Measurements from ENCODE around the gene BCL2L12.

Gene BCL2L12

DNA sequence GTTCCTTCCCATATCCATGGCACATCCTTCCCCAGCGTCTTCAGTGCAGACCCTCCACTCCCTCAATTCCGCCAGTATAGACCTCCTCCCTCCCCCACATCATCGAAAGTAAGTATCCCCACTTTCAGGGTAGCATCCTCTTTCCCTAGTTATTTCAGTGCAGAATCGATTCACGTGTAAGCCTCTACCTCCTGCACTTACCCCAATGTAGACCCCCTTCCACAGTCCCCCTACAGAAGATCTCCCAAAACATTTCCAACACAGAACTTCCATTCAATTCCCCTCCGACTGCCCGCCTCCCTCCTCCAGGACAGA is 740 bp upstream of the BCL2L12 start:
- peak overlapping the region; percentile 94 for H3K4me3 ChIP-seq (ENCODE audit: low read depth, low read length)
- TF ChIP-seq, protein P1, sequence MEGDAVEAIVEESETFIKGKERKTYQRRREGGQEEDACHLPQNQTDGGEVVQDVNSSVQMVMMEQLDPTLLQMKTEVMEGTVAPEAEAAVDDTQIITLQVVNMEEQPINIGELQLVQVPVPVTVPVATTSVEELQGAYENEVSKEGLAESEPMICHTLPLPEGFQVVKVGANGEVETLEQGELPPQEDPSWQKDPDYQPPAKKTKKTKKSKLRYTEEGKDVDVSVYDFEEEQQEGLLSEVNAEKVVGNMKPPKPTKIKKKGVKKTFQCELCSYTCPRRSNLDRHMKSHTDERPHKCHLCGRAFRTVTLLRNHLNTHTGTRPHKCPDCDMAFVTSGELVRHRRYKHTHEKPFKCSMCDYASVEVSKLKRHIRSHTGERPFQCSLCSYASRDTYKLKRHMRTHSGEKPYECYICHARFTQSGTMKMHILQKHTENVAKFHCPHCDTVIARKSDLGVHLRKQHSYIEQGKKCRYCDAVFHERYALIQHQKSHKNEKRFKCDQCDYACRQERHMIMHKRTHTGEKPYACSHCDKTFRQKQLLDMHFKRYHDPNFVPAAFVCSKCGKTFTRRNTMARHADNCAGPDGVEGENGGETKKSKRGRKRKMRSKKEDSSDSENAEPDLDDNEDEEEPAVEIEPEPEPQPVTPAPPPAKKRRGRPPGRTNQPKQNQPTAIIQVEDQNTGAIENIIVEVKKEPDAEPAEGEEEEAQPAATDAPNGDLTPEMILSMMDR (IDR thresholded peaks at IDR 0.05; ENCODE audit: control insufficient read depth, extremely low read depth, insufficient read depth): no peak
- no peak for DNase-seq (ENCODE audit: low read depth)

DNA sequence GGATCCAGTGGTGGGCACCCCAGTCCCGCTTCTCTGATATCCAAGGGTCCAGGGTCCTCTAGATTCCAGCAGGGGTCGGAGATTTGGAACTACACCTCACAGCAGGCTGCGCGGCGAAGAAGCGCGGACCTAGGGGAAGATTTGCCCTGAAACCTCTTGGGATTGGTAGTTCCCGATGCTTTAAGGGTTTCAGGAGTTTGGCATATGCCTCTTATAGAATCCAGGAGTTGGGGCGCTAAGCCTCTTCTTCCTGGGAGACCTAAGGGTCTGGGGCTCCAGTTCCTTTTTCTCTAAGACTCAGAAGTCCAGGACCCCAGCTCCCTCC is 349 bp downstream of the BCL2L12 start:
- H3K4me3 ChIP-seq (ENCODE audit: low read depth, low read length): peak overlapping the region; percentile 94
- no peak for DNase-seq (ENCODE audit: low read depth)
- TF ChIP-seq, protein P1 (IDR thresholded peaks at IDR 0.05; ENCODE audit: control insufficient read depth, extremely low read depth, insufficient read depth): no peak

DNA sequence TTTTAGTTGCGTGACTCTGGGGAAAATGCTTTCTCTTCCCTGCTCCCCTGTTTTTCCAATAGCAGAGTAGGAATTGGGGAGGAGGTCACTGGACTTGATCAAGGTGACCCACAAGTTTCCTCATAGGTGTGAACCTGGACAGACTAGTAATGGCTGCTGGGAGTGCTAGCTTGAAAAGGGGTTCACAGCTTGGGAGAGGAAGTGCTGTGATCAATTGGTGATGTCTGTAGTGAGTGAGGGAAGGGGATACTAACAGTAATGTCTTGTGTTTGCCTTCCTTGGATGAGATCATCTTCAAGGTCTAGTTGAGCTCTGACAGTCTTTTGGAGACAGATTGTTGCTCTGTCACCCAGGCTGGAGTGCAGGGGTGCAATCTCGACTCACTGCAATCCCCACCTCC is 1.7 kb downstream of the BCL2L12 start:
- H3K4me3 ChIP-seq (ENCODE audit: low read depth, low read length): no peak overlapping the region
- no peak for DNase-seq (ENCODE audit: low read depth)
- TF ChIP-seq, protein P1 (IDR thresholded peaks at IDR 0.05; ENCODE audit: control insufficient read depth, extremely low read depth, insufficient read depth): no peak

DNA sequence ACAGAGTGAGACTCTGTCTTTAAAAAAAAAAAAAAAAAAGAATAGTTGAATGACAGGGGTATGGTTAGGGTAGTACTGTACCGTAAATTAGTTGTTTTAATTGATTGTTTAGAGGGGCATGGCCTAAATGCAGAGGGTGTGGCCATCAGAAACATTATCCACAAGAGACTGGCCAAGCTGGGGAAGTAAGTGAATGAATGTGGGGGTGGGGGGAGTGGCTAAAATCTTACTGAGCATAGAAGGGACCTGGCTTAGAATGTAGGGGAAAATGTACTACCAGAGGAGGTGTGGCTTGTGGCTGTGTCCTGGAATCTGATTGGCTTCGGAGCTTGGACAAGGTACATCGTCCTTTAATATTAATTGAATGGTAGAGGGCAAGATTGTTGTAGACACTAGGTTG is 3.8 kb downstream of the BCL2L12 start:
- TF ChIP-seq, protein P1 (IDR thresholded peaks at IDR 0.05; ENCODE audit: control insufficient read depth, extremely low read depth, insufficient read depth): no peak
- no peak for DNase-seq (ENCODE audit: low read depth)
- H3K4me3 ChIP-seq (ENCODE audit: low read depth, low read length): no peak overlapping the region

DNA sequence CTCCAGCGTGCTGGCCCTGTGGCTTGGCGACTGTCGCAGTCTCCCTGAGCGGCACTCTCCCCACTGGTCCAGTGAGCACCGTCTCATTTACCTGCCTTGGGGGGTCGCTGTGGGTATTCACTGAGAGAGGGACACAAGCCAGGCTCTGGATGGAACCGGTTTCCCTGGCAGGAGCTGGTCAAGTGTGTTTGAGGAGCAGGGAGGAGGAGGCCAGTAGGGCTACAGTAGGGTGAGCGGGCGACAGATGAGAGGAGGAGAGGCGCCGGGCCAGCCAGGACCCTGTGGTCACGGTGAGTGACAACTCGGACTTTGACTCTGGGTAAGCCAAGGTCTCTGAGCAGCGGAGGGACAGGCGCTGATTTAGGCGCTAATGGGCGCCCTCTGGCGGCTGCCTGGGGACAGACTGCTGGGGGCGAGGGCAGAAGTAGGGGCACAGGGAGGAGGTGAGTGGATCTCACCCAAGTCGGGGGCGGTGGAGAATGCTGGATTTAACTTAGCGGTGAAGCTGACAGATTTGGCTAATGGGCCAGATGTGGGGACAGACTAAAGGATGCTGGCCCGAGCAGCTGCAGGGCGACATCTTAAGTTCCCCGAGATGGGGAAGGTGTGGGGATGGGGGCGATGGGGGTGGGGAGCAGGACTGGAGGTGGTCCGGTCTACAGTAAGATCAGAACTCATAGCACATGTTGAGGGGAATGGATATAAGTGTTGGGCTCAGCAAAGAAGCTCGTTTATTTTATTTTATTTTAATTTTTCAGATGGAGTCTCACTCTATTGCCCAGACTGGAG is 6.6 kb downstream of the BCL2L12 start:
- no peak overlapping the region for H3K4me3 ChIP-seq (ENCODE audit: low read depth, low read length)
- DNase-seq (ENCODE audit: low read depth): no peak

DNA sequence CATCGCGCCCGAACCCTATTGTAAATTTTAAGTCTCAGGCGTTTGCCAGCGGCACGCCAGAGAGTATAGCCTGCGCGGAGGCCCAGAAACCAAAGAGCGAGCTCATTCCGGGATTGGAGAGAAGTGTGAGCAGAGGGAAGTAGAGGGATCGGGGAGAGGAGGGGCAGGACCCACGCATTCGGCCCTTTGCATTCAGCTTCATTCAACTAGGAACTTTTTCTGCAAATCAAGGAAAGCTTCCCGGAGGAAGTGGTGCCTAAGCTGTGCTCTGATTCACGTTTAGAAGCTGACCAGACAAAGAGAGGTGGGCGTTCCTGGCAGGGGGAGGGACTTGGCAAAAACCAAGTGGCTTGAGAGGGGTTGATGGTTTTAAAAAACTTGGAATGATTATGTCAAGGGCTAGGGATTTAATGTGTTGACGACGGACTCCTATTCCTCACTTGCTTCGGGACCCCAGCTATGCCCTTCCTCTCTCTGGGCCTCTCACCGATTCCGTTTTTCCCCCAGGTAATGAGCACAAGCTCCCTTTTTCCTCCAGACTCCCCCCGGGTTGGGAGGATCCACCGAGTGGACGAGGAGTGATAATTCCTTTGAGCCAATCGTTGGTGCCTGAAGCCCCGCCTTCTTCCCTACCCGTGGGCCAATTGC is 10.5 kb downstream of the BCL2L12 start:
- peak overlapping the region; percentile 99 for H3K4me3 ChIP-seq (ENCODE audit: low read depth, low read length)
- TF ChIP-seq, protein P1 (IDR thresholded peaks at IDR 0.05; ENCODE audit: control insufficient read depth, extremely low read depth, insufficient read depth): no peak
- peak; percentile 96 for DNase-seq (ENCODE audit: low read depth)

More for the DNA sequence above, 6.6 kb downstream of the BCL2L12 start:
- TF ChIP-seq, protein P1 (IDR thresholded peaks at IDR 0.05; ENCODE audit: control insufficient read depth, extremely low read depth, insufficient read depth): peak; percentile 96
